Measurements from ENCODE around the gene SWI5. TPM values are rescaled to one million over a fixed set of nuclear protein-coding genes. Genes with fewer than 3 reads are reported as not detected.

The SWI5 gene
- total RNA-seq, 4 donors from 2014 or later: 18.5 to 50.2 (median 49.2) TPM

DNA sequence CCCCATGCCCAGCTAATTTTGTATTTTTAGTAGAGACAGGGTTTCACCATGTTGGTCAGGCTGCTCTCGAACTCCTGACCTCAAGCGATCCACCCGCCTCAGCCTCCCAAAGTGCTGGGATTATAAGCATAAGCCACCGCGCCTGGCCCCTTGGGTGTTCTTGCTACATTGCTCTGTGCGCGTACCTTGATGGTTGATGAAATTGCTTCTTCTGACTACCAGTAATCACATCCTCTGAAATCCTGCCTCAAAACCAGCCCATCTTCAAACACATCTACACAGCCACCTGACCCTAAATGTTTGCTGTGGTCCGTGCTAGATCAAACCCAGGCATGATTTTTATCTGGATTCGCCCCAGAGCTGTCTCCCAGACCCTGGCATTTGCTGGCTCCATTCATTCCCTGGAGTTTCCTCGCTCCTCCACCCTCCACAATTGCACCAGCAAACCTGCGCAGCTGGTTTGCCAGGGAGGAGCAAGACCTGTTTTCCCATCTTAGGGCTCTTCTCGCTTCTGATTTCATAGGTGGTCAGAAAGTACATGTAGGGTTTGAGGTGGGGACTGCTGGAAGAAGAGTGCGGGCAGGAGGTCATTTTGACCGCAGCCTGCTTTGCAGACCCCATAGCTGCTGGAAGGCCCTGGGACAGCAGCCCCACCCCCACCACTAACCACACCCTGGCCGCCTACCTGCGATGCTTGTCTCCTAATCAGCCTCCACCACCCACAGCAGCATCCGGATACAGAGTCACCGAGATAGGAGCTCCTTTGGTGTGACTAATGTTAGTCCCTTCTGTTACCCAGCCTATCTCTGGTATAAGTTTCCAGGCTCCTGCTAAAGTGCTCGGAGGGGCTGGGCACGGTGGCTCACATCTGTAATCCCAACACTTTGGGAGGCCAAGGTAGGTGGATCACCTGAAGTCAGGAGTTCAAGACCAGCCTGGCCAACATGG, 22.7 kb downstream of the SWI5 start:
- intact Hi-C loops (cut with DNase I): loop anchor here (10.0 kb wide), 1 partner anchor 116 kb away; no protein-coding TSS in a partner anchor
- TF ChIP-seq, protein P1, sequence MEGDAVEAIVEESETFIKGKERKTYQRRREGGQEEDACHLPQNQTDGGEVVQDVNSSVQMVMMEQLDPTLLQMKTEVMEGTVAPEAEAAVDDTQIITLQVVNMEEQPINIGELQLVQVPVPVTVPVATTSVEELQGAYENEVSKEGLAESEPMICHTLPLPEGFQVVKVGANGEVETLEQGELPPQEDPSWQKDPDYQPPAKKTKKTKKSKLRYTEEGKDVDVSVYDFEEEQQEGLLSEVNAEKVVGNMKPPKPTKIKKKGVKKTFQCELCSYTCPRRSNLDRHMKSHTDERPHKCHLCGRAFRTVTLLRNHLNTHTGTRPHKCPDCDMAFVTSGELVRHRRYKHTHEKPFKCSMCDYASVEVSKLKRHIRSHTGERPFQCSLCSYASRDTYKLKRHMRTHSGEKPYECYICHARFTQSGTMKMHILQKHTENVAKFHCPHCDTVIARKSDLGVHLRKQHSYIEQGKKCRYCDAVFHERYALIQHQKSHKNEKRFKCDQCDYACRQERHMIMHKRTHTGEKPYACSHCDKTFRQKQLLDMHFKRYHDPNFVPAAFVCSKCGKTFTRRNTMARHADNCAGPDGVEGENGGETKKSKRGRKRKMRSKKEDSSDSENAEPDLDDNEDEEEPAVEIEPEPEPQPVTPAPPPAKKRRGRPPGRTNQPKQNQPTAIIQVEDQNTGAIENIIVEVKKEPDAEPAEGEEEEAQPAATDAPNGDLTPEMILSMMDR (IDR thresholded peaks at IDR 0.05): no peak
- TF ChIP-seq POLR2A (IDR thresholded peaks at IDR 0.05): no peak
- WGBS, 2 donors: 81 to 84% methylated on average over 16 to 19 of the region's 20 CpGs
- H3K4me1 ChIP-seq: peaks cover 0 to 4% of the 10 kb centered on the region in 2 donors
- no peaks in the 10 kb centered on the region for H3K27me3 ChIP-seq
- no peaks in the 10 kb centered on the region for H3K36me3 ChIP-seq
- H3K9me3 ChIP-seq: no peaks in the 10 kb centered on the region
- no peak overlapping the region for H3K27ac ChIP-seq
- no peak for DNase-seq
- no peak overlapping the region for H3K4me3 ChIP-seq (replicated peaks in 1 of 3)

DNA sequence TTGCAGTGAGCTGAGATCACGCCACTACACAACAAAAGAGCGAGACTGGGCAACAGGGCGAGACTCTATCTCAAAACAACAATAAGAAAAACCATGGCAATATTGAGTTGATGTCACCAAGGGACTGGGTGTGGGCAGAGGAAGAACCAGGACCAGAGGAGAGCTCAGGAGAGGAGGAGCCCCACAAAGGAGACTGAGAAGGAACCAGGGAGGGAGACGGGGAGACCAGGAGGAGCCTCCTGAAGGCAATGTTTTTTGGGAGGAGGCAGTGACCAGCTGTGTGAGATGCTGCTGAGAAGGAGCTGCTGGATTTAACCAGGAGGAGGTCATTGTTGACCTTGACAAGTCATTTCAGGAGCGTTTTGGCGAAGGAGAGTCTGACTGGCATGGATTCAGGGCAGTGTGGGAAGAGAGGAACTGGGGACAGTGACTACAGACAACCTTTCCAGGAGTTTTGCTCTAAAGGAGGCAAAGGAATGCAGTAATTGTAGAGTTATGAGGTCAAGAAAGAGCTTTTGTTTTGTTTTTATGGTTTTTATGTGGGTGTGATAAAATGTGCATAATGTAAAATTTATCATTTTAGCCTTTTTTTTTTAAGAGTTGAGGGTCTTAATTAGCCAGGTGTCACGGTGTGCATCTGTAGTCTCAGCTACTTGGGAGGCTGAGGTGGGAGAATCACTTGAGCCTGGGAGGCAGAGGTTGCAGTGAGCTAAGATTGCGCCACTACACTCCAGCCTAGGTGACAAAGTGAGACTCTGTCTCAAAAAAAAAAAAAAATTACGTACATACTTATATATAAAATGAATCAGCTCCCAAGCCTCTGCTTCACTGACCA, 28.3 kb downstream of the SWI5 start:
- H3K9me3 ChIP-seq: no peaks in the 10 kb centered on the region
- intact Hi-C loops (cut with DNase I): no loop called here
- no peak for DNase-seq
- no peaks in the 10 kb centered on the region for H3K4me1 ChIP-seq
- H3K4me3 ChIP-seq (replicated peaks in 1 of 3): no peak overlapping the region
- no peaks in the 10 kb centered on the region for H3K27me3 ChIP-seq
- WGBS, 2 donors: 77 to 83% methylated on average over 9 of the region's 9 CpGs
- TF ChIP-seq, protein P1 (IDR thresholded peaks at IDR 0.05): no peak
- no peak for TF ChIP-seq POLR2A (IDR thresholded peaks at IDR 0.05)
- no peak overlapping the region for H3K27ac ChIP-seq
- H3K36me3 ChIP-seq: peaks cover 3 to 4% of the 10 kb centered on the region in 2 donors

DNA sequence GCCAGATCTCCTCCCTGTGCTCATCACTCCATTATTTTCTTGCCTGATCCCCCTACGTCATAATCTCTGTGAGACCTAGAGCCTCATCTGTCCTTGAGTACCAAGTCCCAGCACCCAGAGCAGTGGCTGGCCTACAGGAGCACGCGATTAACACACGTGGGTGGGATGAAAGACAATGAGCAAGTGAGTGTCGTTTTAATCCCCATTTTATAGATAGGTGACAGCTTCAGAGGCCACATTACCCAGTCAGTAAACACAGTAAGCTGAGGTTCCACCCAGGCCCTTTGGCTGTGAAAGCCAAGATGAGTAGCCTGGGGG, 28.9 kb downstream of the SWI5 start:
- intact Hi-C loops (cut with DNase I): no loop called here
- no peak for DNase-seq
- no peak overlapping the region for H3K27ac ChIP-seq
- 70 to 76% methylated on average over 5 of the region's 5 CpGs for WGBS, 2 donors
- H3K9me3 ChIP-seq: no peaks in the 10 kb centered on the region
- no peaks in the 10 kb centered on the region for H3K27me3 ChIP-seq
- H3K36me3 ChIP-seq: peaks cover 7 to 10% of the 10 kb centered on the region in 2 donors
- TF ChIP-seq, protein P1 (IDR thresholded peaks at IDR 0.05): no peak
- TF ChIP-seq POLR2A (IDR thresholded peaks at IDR 0.05): no peak
- H3K4me1 ChIP-seq: no peaks in the 10 kb centered on the region
- no peak overlapping the region for H3K4me3 ChIP-seq (replicated peaks in 1 of 3)

DNA sequence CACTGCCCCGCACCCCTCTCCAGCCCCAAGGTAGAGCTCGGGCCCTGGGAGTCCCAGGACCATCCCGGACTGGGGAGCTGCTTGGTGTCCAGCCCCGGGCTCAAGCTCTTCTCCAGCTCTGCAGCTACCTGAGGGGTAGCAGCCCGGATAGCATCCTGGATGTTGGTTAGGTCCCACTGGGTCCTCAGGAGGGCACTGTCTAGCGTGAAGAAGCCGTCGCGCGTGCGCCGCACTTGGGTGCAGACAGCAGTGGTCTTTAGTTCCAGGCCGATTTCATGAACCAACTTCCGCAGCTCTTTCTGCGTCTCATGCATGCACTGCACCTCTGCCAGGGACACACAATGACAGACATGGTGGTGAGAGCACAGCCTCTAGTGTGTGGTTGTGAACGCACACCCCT, 33.5 kb downstream of the SWI5 start:
- no peak for DNase-seq
- Histone ChIP-seq H3K36me3 (peaks cover 24 to 31% of the 10 kb centered on the region in 2 donors), H3K27me3 (no peaks in the 10 kb centered on the region), H3K4me3 (replicated peaks in 1 of 3) (no peak overlapping the region), H3K27ac (no peak overlapping the region), H3K9me3 (no peaks in the 10 kb centered on the region), H3K4me1 (no peaks in the 10 kb centered on the region)
- 95 to 98% methylated on average over 13 to 15 of the region's 16 CpGs for WGBS, 2 donors
- intact Hi-C loops (cut with DNase I): no loop called here
- TF ChIP-seq POLR2A (IDR thresholded peaks at IDR 0.05): no peak
- TF ChIP-seq, protein P1 (IDR thresholded peaks at IDR 0.05): no peak
